GM20431 (cell line): ENCODE measurements around the gene ABCC4.

Experiments
- in situ Hi-C: fragments of 300-500 bp; cut with MseI, MboI; formaldehyde crosslinking; loops from one replicate; pipeline ENCODE4 v1.15.0; 2020; ENCODE audit warnings: low sequenced_read_pairs; ENCODE audit not compliant: unreplicated experiment

Gene ABCC4

DNA sequence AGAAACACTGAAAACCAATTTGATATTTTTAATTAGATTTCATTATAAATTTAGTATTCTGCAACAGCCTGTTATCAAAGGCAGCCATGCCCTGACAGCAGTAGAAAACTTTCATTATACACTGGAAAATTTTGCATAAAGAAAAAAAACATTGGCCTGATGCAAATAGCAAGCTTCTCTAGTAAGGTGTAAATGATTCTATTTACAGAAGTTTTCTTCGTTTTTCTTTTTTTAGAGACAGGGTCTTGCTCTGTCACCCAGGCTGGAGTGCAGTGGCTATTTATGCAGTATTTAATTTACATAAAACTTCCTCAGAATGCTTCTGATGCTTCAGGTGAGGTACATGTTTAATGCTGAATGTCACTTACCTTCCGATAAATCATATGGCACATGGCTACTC is 67.0 kb downstream of the ABCC4 start:
- in situ Hi-C loops = no loop called here

DNA sequence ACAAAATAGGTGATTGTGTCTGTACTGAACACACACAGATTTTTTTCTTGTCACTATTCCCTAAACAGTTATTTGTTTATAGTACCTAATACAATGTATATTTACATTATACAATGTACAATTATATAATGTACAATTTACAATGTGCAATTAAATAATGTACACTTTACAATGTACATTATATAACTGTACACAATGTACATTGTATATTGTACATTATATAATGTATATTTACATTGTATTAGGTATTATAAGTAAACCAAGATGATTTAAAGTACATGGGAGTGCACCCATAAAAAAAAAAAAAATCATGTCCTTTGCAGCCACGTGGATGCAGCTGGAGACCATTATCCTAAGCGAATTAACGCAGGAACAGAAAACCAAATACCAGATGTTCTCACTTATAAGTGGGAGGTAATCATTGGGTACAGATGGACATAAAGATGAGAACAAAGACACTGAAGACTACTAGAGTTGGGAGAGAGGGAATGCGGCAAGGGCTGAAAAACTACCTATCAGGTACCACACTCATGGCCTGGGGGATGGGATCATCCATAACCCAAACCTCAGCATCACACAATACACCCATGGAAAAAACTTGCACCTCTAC is 68.1 kb downstream of the ABCC4 start:
- in situ Hi-C loops = no loop called here

DNA sequence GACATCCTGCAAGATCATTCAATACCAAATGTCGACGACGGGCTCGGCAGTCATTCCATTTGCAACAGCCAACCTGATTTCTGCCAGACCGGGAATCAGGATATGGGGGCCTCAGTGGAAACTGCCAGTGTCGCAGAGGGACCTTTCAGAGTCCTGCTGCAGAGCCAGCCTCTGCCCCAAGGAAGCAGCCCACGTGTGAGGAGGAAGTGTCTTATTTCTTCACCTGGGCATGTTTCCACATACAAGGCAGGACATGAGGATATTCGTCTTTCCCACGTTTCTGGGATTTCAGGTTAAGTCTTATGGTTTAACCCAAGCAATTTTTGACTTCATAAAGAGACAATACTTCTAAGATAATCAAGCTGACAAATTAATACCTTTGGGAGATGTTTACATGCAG is 69.9 kb downstream of the ABCC4 start:
- in situ Hi-C loops = no loop called here

DNA sequence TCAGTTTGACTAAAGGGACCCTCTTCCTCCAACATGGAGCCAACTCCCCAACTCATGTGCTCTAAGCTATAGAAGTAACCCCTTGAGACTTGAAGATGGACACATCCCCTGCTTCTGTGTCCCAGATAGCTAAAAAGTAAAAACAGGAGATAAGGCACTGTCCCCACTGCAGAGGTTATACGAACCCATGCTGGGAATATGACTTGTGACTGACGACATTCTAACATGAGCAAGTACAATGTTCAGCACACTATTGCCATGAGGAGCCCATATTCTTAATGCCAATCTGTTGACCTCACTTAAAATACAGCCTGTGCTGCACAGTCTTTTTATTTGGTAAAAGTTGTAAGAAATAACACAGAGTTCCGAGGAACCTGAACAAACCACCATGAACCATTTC is 71.4 kb downstream of the ABCC4 start:
- in situ Hi-C loops = no loop called here

DNA sequence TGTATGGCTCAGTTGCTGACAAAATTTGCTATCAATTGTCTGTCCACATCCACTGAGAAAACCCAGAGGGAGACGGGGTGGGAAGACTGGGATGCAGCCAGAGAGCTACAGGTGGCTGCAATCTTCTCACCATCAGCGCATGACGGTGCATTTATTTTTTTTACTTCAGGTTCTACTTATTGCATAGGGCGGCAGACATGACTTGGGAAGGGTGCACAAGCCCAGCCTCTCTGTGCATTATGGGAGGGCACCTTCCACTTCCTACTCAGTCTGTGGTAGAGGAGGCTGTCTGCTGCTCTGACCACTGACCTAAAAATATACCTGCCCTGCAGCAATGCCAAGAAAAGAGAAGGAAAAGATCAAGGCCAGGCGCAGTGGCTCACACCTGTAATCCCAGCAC is 73.1 kb downstream of the ABCC4 start:
- in situ Hi-C loops = no loop called here

DNA sequence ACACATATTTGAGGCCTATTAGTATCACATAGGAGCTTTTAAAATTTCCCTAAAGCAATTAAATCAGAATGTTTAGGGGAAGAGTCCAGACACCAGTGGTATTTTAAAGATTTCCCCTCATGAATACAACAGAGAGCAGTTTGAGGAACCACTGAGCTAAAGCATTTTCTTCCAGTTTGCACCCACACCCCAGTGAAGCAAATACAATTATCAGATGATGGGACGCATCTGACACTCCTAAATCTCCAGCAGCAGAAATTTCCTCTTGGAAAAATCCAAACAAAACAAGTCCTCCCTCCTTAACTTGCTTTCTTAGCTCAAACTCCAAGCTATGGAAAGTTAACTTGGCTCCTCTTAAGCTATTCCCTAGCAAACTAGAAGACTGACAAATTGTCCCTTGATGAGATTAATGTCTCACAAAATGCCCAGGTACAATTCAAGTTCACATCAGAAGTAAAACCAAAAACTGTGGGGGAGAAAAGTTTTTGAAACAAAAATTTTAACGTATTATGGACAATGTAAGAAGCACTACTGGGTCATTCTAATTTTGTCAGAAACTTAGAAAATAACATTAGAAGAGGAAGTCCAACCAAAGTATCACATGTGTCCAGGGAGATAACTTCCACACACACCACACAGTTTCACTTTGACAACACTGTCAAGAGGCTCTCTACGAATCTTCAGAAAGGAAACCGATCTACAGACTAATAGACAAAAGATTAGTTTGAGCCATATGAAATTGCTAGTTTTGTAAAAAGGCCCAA is 74.1 kb downstream of the ABCC4 start:
- in situ Hi-C loops = no loop called here

DNA sequence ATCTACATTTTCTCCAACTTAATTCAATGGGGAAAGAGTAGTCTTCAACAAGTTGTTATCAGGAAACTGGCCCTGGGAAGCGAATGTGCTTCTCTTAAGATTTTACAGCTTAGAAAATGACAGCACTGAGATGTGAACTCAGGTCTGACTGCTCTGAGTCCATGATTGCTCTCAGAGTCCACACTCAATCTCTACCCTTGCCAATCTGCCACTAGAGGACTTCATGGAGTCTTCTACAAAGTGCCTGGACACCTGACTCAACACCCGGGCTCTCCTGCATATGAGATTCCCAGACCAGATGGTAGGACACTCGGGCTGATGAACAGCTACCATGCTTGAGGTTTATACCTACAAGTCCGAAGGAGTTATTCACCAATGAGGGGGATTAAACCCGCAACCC is 74.8 kb downstream of the ABCC4 start:
- in situ Hi-C loops = no loop called here

DNA sequence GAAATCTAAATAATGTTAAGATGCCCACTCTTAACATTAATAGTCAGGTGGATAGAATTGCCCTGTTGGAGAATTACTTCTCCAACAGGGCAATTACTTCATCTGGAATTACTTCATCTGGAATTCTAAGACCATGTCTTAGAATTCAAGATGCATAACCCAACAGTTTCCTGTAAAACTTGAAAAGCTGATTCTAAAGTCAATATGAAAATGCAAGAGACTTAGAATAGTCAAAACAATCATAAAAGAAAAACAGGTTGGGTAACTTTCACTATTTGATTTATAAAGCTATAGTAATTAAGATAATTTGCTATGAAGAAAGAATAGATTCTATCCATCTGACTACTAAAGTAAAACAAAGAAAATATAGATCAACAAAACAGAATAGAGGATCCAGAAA is 75.2 kb downstream of the ABCC4 start:
- in situ Hi-C loops = no loop called here

DNA sequence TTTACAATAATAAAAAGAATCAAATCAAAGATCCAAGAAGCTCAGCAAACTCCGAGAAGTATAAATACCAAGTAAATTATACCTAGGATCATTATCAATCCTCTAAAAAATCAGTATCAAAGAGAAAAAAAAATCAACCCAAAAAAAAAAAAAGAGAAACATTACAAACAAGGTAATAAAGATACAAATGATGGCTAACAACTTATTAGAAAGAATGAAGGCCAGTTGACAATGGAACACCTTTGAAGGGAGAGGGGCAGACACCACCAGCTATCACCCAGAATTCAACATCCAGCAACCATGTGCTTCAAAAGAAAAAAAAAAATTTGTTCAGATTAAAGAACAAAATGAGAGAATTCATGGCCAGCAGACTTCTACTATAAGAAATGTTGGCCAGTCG is 77.2 kb downstream of the ABCC4 start:
- in situ Hi-C loops = no loop called here

DNA sequence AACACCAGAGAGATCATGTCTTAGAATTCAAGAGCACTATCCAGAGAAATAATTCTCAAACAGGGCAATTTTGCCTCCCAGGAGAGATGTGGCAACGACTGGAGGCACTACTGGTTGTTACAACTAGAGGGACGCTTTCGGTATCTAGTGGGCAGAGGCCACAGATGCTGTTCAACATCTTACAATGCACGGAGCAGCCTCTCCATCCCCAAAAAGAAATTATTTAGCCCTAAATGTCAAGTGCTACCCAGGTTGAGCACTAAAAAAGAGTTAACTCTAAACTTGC is 78.6 kb downstream of the ABCC4 start:
- in situ Hi-C loops = no loop called here

DNA sequence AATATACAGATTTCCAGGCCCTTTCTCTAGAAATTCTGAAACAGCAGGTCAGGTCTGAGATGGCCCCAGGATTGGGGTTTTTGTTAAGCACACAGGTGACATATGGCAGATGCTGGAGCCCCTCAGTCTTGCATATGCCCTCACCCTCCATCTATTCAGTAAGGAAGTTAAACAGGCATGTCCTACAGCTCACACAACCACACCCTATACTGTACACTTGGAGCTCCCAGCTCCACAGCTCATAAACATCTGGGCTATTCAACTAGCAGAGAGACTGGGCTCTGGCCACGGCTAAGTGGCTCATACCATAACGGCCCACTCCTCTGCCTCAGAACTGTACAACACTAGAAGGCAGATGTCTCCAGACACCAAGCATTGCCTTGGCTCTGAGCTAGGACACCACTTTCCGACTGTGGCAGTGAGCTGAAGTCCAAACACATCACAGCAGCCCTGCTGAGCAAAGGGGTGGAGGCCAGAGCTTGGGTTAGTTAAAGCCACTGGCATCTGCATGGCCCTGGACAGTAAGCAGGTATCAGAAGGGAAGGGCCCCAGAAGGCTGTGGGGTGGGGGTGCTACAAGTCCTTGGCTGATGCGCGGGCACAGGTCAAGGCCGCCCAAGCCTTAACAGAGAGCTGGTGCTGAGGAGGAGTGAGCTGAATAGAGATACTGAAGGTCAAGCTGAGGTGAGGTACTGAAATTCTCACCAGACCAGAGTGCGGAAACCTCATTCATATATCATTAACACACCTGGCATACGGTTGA is 79.1 kb downstream of the ABCC4 start:
- in situ Hi-C loops = no loop called here

DNA sequence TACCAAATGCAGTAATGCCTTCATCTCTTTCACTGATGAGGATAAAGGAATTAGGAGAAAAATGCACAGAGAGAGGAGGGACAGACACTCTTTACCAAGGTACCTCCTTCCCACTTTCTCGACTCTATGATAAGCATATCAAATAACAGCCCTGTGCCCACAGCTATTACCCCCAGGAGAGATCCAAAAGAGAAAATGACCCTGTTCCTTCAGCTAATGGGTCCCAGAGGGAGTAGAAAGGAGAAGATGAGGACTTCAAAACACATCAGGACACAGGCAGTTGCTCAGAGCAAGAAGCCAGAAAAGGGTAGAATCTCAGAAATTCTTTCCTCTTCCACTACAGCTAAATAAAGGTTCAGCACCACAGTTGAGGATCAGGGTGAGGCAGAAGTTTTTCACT is 80.6 kb downstream of the ABCC4 start:
- in situ Hi-C loops = no loop called here

DNA sequence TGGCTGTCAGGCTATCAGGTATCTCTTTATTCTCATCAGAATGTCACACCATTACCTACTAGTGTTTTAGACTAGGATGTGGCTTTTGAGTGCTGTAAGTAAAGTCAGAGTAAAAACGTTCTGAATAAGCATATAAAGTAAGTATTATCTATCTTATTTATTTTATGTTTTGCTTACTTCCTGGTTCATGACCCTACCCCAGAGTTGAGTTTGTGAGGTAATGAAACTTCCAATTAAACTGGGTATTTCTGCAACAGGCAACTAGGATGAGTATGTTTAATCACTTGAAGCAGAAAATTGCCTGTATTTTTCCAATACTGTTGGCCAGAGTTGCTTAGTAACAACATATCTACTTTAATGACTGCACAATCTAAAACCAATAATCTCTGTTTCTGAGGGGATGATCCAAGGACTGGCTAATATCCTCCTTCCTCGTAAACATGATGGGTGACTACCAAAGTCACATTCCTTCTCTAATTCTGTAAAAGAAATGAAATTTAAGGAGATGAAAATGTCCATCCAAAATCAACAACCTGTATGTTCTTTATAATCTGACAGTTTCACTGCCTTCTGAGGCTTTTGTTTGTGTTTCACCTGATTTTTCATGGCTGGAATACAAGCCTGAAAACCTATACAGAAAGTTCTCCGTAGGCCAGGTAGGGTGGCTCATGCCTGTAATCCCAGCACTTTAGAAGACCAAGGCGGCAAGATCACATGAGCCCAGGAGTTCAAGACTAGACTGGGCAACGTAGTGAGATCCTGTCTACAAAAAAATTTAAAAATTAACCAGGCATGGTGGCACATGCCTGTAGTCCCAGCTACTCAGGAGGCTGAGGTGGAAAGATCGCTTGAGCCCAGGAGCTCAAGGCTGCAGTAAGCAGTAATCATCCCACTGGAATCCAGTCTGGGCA is 83.1 kb downstream of the ABCC4 start:
- in situ Hi-C loops = no loop called here

DNA sequence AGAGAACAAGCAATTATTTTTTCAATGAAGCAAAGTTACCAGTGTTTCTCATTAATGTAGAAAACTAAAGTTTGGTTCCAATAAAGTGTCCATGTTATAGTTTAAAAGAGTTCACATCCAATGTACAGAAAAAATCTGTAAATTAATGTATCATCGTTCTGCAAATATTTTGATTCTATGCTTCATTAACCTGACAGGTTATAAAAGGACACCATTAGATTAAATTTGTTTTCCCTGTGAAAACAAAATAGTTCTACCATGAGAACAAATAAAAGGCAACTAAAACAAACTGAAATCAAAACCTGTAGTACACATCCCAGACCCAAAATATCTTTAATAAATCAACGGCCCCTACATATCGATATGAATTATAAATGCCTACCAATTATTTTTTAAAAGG is 85.1 kb downstream of the ABCC4 start:
- in situ Hi-C loops = no loop called here

DNA sequence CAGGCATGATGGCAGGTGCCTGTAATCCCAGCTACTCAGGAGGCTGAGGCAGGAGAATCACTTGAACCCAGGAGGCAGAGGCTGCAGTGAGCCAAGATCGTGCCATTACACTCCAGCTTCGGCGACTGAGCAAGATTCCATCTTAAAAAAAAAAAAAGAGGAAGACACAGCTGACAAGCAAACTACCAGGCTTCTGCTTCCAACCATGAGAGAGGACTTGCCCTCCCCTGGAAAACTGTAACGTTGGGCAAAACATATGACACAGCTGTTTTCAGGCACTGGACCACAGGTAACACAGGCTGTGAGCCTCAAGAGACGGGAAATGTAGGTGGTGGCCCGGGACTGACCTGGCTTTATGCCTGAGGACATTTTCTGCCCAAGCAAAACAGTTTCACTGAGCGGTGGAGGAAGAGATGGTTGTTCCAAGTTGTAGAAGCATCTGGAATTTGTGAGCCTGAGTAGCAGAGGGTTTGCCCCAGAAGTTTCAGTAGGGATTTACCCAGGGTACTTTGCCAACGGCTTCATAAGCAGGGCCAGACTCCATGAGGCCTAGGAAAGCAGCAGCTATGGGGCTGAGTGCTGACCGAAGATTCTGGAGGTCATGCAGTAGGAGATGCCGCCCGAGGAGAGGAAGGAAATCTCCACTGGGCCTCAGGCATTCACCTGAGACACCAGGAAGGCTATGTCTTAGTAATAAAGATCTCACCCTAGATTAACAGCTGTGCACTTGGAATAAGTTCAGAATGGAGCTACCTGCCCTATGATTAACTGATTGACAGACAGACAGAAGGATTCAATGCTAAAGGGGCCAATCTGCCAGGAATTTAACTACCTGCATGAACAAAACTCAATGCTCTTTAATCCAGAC is 88.0 kb downstream of the ABCC4 start:
- in situ Hi-C loops = no loop called here

DNA sequence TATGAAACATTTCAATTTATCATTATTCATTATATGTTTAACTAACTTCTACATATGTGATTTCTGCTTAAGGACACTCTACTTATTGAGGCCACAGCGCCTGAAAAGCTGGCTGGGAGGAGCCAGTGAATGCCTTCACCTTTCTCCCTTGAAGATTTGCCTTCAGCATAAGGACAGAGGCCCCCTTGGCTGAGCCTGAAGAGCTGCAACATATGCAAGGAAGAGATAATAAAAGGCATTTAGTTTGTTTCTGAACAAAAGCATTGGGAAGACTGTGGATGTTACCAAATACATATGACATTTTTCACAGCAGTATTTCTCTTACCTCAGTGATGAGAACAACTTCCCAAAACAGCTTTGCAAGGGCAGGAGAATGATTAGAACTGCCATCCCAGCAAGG is 92.1 kb downstream of the ABCC4 start:
- in situ Hi-C loops = no loop called here

DNA sequence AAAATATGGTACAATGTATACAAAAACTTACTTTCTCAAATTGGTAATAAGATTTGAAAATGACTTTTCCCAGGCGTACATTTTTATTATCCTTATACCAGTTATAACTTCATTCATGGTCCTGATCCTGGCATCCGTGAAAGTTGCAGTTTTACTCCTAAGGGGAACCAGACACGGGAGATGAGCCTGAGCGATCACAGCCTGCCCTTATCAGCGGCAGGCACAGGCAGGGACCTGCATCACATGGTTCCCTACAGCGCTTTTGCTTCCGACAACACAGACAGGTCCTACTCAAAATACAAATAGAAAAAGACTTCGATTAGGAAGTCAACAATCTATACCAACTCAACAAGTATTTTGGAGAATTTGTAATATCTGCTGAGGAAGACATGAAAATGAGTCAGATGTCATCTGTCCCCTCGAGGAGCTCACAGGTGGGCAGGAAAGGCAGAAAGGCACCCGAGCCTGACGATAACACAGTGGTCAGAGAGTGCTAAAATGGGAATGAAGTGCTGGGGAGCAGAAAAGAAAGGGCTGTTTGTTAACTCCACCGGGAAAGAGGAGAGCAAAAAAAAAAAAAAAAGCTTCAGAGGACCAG is 93.4 kb downstream of the ABCC4 start:
- in situ Hi-C loops = no loop called here

DNA sequence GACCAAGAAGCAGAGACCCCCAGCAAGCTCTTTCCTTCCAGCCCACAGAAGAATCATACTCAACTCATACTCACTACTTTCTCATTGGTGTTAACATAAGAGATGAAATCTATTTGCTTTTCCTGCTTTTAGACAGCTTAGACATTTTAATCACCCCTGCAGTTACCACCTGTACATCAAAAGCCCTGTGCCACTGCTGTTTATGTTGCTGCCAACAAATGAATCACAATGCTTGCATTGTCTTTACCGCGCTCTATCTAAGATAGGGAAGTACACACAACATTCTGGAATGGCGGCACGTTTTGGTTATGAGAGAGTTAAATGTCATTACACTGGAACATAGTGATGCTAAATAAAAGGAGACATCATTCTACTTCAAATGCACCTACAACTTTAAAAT is 95.1 kb downstream of the ABCC4 start:
- in situ Hi-C loops = no loop called here

DNA sequence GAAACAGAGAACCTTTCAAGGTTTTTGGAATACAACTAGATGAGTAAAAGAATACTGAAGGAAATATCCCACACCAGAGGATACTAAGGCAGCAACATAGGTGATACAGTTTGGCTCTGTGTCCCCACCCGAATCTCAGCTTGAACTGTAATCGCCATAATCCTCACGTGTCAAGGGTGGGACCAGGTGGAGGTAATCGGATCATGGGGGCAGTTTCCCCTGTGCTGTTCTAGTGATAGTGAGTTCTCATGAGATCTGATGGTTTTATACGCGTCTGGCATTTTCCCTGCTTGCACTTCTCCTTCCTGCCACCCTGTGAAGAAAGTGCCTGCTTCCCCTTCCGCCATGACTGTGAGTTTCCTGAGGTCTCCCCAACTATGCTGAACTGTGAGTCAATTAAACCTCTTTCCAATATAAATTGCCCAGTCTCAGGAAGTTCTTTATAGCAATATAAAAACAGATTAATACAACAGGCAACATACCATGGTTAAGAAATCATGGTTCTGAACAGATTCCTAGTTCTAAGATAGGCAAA is 97.0 kb downstream of the ABCC4 start:
- in situ Hi-C loops = no loop called here
